ENCODE results near the gene SAG.

DNA sequence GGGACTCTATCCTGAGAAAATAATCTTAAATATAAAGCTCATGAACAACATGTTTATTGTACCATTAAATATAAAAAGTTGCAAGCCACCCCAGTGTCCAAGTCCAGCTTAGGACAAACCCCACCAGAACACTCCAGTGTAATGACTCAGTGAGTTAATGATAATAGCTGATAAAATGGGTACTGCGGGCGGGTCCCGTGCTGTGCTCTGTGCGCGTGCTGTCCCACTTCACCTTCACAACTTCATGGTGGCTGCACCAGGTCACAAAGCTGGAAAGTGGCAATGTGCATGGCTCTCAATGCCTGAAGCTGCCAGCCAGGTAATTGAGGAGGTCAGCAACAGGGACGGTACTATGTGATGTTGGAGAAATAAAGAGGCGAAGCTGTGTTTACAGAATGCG lies 65.2 kb downstream of the SAG start:
- TF ChIP-seq, protein P1, sequence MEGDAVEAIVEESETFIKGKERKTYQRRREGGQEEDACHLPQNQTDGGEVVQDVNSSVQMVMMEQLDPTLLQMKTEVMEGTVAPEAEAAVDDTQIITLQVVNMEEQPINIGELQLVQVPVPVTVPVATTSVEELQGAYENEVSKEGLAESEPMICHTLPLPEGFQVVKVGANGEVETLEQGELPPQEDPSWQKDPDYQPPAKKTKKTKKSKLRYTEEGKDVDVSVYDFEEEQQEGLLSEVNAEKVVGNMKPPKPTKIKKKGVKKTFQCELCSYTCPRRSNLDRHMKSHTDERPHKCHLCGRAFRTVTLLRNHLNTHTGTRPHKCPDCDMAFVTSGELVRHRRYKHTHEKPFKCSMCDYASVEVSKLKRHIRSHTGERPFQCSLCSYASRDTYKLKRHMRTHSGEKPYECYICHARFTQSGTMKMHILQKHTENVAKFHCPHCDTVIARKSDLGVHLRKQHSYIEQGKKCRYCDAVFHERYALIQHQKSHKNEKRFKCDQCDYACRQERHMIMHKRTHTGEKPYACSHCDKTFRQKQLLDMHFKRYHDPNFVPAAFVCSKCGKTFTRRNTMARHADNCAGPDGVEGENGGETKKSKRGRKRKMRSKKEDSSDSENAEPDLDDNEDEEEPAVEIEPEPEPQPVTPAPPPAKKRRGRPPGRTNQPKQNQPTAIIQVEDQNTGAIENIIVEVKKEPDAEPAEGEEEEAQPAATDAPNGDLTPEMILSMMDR (IDR thresholded peaks at IDR 0.05 in 2 of 3, conservative IDR thresholded peaks at IDR 0.05 in 1 of 3; ENCODE audit: insufficient read depth in 2 of 3, low read depth in 1 of 3, low read length in 3 of 3) = no peak
- TF ChIP-seq RAD21 (CRISPR knock-in tag; conservative IDR thresholded peaks at IDR 0.05 in 1 of 2, IDR thresholded peaks at IDR 0.05 in 1 of 2) (no peak), ZFX (CRISPR knock-in tag; IDR thresholded peaks at IDR 0.05) (no peak), CEBPG (CRISPR knock-in tag; IDR thresholded peaks at IDR 0.05) (no peak), CEBPG (tag; conservative IDR thresholded peaks at IDR 0.05 in 1 of 2, IDR thresholded peaks at IDR 0.05 in 1 of 2) (no peak), EP300 (IDR thresholded peaks at IDR 0.05; ENCODE audit: low read length) (no peak), HEY1 (CRISPR knock-in tag; IDR thresholded peaks at IDR 0.05; ENCODE audit: borderline replicate concordance) (no peak)
- TF ChIP-seq, protein P2, sequence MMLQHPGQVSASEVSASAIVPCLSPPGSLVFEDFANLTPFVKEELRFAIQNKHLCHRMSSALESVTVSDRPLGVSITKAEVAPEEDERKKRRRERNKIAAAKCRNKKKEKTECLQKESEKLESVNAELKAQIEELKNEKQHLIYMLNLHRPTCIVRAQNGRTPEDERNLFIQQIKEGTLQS (IDR thresholded peaks at IDR 0.05) = no peak
- TF ChIP-seq, protein P2 (CRISPR knock-in tag; conservative IDR thresholded peaks at IDR 0.05) = no peak
